GM19023 (cell line): Measurements from ENCODE around the gene SAMMSON.

Source experiments
- ATAC-seq: cut with Tn5 transposase; IDR thresholded peaks from one replicate; pipeline ENCODE4 v1.9.1; 2021; ENCODE audit warnings: mild to moderate bottlenecking, moderate library complexity; ENCODE audit not compliant: unreplicated experiment

The SAMMSON gene

GRCh38 chr3:69999140-70000027 is at the start of gene SAMMSON:
Gene SAMMSON (plus strand): TSS chr3:69999733.
- no peak for ATAC-seq

- no peak for ATAC-seq
Measured at GRCh38 chr3:69951616-69952015, 47.9 kb upstream of the SAMMSON start.

- no peak for ATAC-seq
Measured at GRCh38 chr3:69959581-69959980, 40.0 kb upstream of the SAMMSON start.

GRCh38 chr3:69961706-69962439 is 37.7 kb upstream of the SAMMSON start:
- no peak for ATAC-seq

GRCh38 chr3:69963643-69964042 is 35.9 kb upstream of the SAMMSON start:
- ATAC-seq: no peak

GRCh38 chr3:69967156-69967555 is 32.4 kb upstream of the SAMMSON start:
- ATAC-seq: no peak

- ATAC-seq: no peak
Measured at GRCh38 chr3:69970827-69971226, 28.7 kb upstream of the SAMMSON start.

GRCh38 chr3:69972672-69973071 is 26.9 kb upstream of the SAMMSON start:
- ATAC-seq: no peak

- ATAC-seq: no peak
Measured at GRCh38 chr3:69976021-69976420, 23.5 kb upstream of the SAMMSON start.

GRCh38 chr3:69983546-69984265 is 15.8 kb upstream of the SAMMSON start:
- no peak for ATAC-seq

GRCh38 chr3:69985266-69985665 is 14.3 kb upstream of the SAMMSON start:
- no peak for ATAC-seq

GRCh38 chr3:69986419-69986818 is 13.1 kb upstream of the SAMMSON start:
- no peak for ATAC-seq

- ATAC-seq: no peak
Measured at GRCh38 chr3:69987833-69988232, 11.7 kb upstream of the SAMMSON start.

- ATAC-seq: no peak
Measured at GRCh38 chr3:69993757-69994156, 5.8 kb upstream of the SAMMSON start.

- no peak for ATAC-seq
Measured at GRCh38 chr3:69994919-69995318, 4.6 kb upstream of the SAMMSON start.

GRCh38 chr3:69997631-69998307 is 1.8 kb upstream of the SAMMSON start:
- no peak for ATAC-seq

- no peak for ATAC-seq
Measured at GRCh38 chr3:69998759-69999139, 784 bp upstream of the SAMMSON start.

- no peak for ATAC-seq
Measured at GRCh38 chr3:70000028-70000410, 486 bp downstream of the SAMMSON start.

- no peak for ATAC-seq
Measured at GRCh38 chr3:70000563-70001081, 1.1 kb downstream of the SAMMSON start.

GRCh38 chr3:70003119-70003518 is 3.6 kb downstream of the SAMMSON start:
- ATAC-seq: no peak

GRCh38 chr3:70006089-70006488 is 6.6 kb downstream of the SAMMSON start:
- ATAC-seq: no peak
